HepG2 (cell line): ENCODE results near the gene TBX10. TPM values are rescaled to one million over a fixed set of nuclear protein-coding genes. Genes with fewer than 3 reads are reported as not detected.
"Not testable (repeated sequence)": the region's sequence is repeated elsewhere in the genome, so short reads cannot be mapped to it uniquely, and the experiment has no call there.

ENCODE experiments used
- ATAC-seq: fragments of 200-7000 bp; cut with Tn5 transposase; 3 replicates; pipeline ENCODE4 v1.9.1; 2020; ENCODE audit warnings: mild to moderate bottlenecking, moderate library complexity
- BruUV-seq: library from RNA; stranded (reverse); fragments of 400-500 nt; replicated peaks from 2 replicates; lab custom pipeline; 2021; lab: Mats Ljungman, UMichigan
- CTCF ChIA-PET: fragments of 300-600 bp; formaldehyde crosslinking; extraction: SDS; loops from one replicate; lab custom pipeline; 2021; ENCODE audit warnings: low total read pairs, inconsistent platforms, low intra/inter-chr PET ratio; lab: Yijun Ruan, JAX
- POLR2A ChIA-PET: fragments of 350-600 bp; sonication (Branson Sonifier 250); formaldehyde crosslinking; loops from one replicate; lab custom pipeline; 2020; ENCODE audit warnings: antibody characterized with exemption, inconsistent platforms; lab: Yijun Ruan, JAX
- DNase-seq: peaks from one replicate; pipeline ENCODE4 v3.0.0-alpha.2; 2015; ENCODE audit warnings: low spot score
- FAIRE-seq: peaks from 3 replicates; lab custom pipeline; 2011; peaks lifted over from hg19 to GRCh38; lab: Jason Lieb, UNC
- H2AFZ ChIP-seq: one replicate; pipeline ENCODE4 v1.6.1; 2011; ENCODE audit warnings: low read length, inconsistent platforms
- H3K27ac ChIP-seq: fragments of 300-600 bp; 3 replicates; pipeline ENCODE4 v1.8.0; 2011; ENCODE audit warnings: mixed run types, mild to moderate bottlenecking, mixed read lengths, low read length, inconsistent platforms; ENCODE audit not compliant: insufficient read depth; ENCODE audit errors: extremely low read length
- H3K27me3 ChIP-seq, 2 experiments: fragments of 200-600 bp in 1 of 2; 2 replicates in 1 of 2; 3 replicates in 1 of 2; pipeline versions ENCODE4 v1.6.0 to v1.8.0; 2011; ENCODE audit warnings: low read length in 2 of 2, mild to moderate bottlenecking in 2 of 2, moderate library complexity in 2 of 2, inconsistent platforms in 1 of 2; ENCODE audit not compliant: insufficient read depth in 2 of 2, control insufficient read depth in 1 of 2
- H3K36me3 ChIP-seq, 2 experiments: fragments of 200-600 bp in 1 of 2; replicated peaks in 1 of 2; 2 replicates in 1 of 2; 3 replicates in 1 of 2; pipeline versions ENCODE4 v1.5.1 to v1.8.0; 2011; ENCODE audit warnings: low read length in 2 of 2, inconsistent platforms in 1 of 2; ENCODE audit not compliant: insufficient read depth in 2 of 2, control insufficient read depth in 1 of 2
- H3K4me1 ChIP-seq: 2 replicates; pipeline ENCODE4 v1.5.1; 2012; ENCODE audit warnings: low read length, inconsistent platforms; ENCODE audit not compliant: insufficient read depth
- H3K4me2 ChIP-seq: 2 replicates; pipeline ENCODE4 v1.6.0; 2011; ENCODE audit warnings: low read depth, low read length, inconsistent platforms
- H3K4me3 ChIP-seq, 3 experiments: fragments of 200-600 bp in 1 of 3; sonication (generic), shearing (Covaris generic) in 1 of 3; replicated peaks in 1 of 3; 2 replicates each; pipeline ENCODE4 v1.5.1; 2011 to 2016; ENCODE audit warnings: low read length in 3 of 3, inconsistent platforms in 2 of 3, low read depth in 2 of 3, mild to moderate bottlenecking in 2 of 3, control low read depth in 1 of 3, mixed read lengths in 1 of 3; ENCODE audit not compliant: insufficient read depth in 1 of 3
- H3K79me2 ChIP-seq: one replicate; pipeline ENCODE4 v1.6.1; 2011; ENCODE audit warnings: low read length, inconsistent platforms; ENCODE audit not compliant: insufficient read depth
- H3K9ac ChIP-seq: 2 replicates; pipeline ENCODE4 v1.6.0; 2011; ENCODE audit warnings: mild to moderate bottlenecking, low read depth, low read length, inconsistent platforms; ENCODE audit not compliant: insufficient read depth
- H3K9me3 ChIP-seq: 2 replicates; pipeline ENCODE4 v1.5.1; 2012; ENCODE audit warnings: mild to moderate bottlenecking, low read length
- H4K20me1 ChIP-seq: 2 replicates; pipeline ENCODE4 v1.6.0; 2011; ENCODE audit warnings: inconsistent platforms, mild to moderate bottlenecking, low read length, moderate library complexity; ENCODE audit not compliant: insufficient read depth
- NFYB ChIP-seq: sonication (generic); formaldehyde crosslinking; IDR thresholded peaks from 2 replicates; pipeline ENCODE4 v1.4.0; 2020; ENCODE audit warnings: missing genetic modification reagents
- NFYC ChIP-seq: IDR thresholded peaks from 2 replicates; pipeline ENCODE4 v1.6.1; 2016; ENCODE audit warnings: missing genetic modification reagents, missing compliant biosample characterization
- ZBTB38 ChIP-seq: sonication (generic); formaldehyde crosslinking; IDR thresholded peaks from 2 replicates; pipeline ENCODE4 v1.5.1; 2020; ENCODE audit warnings: mild to moderate bottlenecking, missing genetic modification reagents
- ZNF660 ChIP-seq: sonication (generic); formaldehyde crosslinking; IDR thresholded peaks from 2 replicates; pipeline ENCODE4 v1.5.1; 2020; ENCODE audit warnings: mild to moderate bottlenecking, low read depth, missing genetic modification reagents, borderline replicate concordance
- WGBS: methylation state at CpG from one replicate; pipeline ENCODE4 v1.1.6; 2017; ENCODE audit warnings: low lambda C conversion rate; 5-methylcytosine and 5-hydroxymethylcytosine counted together
- in situ Hi-C: cut with HindIII; loops from 2 replicates; pipeline ENCODE4 v1.10.0; 2017; ENCODE audit warnings: low pct_unique_long_range_greater_than_20kb; ENCODE audit not compliant: extremely low pct_ligation_motif_present
- intact Hi-C: fragments of 100-400 bp; cut with micrococcal nuclease; formaldehyde crosslinking; loops from one replicate; pipeline ENCODE4 v1.10.0; 2022; ENCODE audit not compliant: unreplicated experiment
- polyA plus RNA-seq, 8 experiments: library from polyadenylated mRNA; depleted of rRNA in 3 of 8; stranded (reverse) in 7 of 8; unstranded in 1 of 8; fragments of >200 nt; fragmentation: Illumina TruSeq in 4 of 8; extraction: Trizol in 4 of 8; gene quantifications; 2 replicates each; pipeline versions ENCODE4 v1.2.1 to v1.2.3, GENCODE V29; 2011 to 2016; ENCODE audit warnings: low read depth in 4 of 8, missing spikeins in 1 of 8, mixed read lengths in 1 of 8; ENCODE audit not compliant: insufficient read depth in 1 of 8
- total RNA-seq, 5 experiments: library from RNA; depleted of rRNA; stranded (reverse); fragments of >200 nt; fragmentation: Illumina TruSeq; extraction: Trizol; gene quantifications; 2 replicates each; pipeline ENCODE4 v1.2.3, GENCODE V29; 2016; ENCODE audit warnings: low read depth in 1 of 5

TBX10 gene
- total and polyA plus RNA-seq, 2 of the 13 experiments (the other 11 are each of a cell fraction or from before 2014, with no cell fraction given): 0.27 to 1.7 TPM

GRCh38 chr11:67626970-67627369 is 12.6 kb downstream of the TBX10 start:
- Histone ChIP-seq H3K27ac (no peak overlapping the region), H3K79me2 (no peaks in the 10 kb centered on the region), H3K4me3 (no peak overlapping the region), H3K9ac (no peak overlapping the region), H3K4me1 (peaks cover 45% of the 10 kb centered on the region), H3K9me3 (no peaks in the 10 kb centered on the region), H4K20me1 (no peaks in the 10 kb centered on the region), H2AFZ (no peak overlapping the region), H3K4me2 (no peak overlapping the region), H3K27me3 (no peaks in the 10 kb centered on the region), H3K36me3 (no peaks in the 10 kb centered on the region)
- BruUV-seq: no TSS peak
- 97% methylated on average over 9 of the region's 10 CpGs for WGBS
- intact Hi-C loops: no loop called here
- DNase-seq: no peak
- POLR2A ChIA-PET: interaction anchor here (1.6 kb wide), 1 partner anchor 10 kb away, joined by 5 read pairs; no protein-coding TSS in a partner anchor
- ATAC-seq: no peak
- CTCF ChIA-PET: no interaction called here
- TF ChIP-seq ZNF660 (CRISPR knock-in tag): no peak
- in situ Hi-C loops: no loop called here
- FAIRE-seq: no peak

GRCh38 chr11:67626131-67626833 is 13.3 kb downstream of the TBX10 start:
- POLR2A ChIA-PET: interaction anchor here (1.6 kb wide), 1 partner anchor 9 kb away, joined by 5 read pairs; no protein-coding TSS in a partner anchor
- not testable (repeated sequence) for FAIRE-seq

GRCh38 chr11:67623795-67624194 is 15.8 kb downstream of the TBX10 start:
- BruUV-seq: not testable (repeated sequence)

More at GRCh38 chr11:67626131-67626833, 13.3 kb downstream of the TBX10 start:
- H2AFZ ChIP-seq, intact Hi-C loops, BruUV-seq, DNase-seq, ATAC-seq, H3K9ac ChIP-seq, H3K4me2 ChIP-seq, CTCF ChIA-PET, H3K36me3 ChIP-seq, H3K4me3 ChIP-seq, in situ Hi-C loops, H3K9me3 ChIP-seq, H3K27me3 ChIP-seq, H3K27ac ChIP-seq, H3K79me2 ChIP-seq, H4K20me1 ChIP-seq: not testable (repeated sequence)
- peak; percentile 70 for TF ChIP-seq NFYB (CRISPR knock-in tag)
- TF ChIP-seq NFYC (CRISPR knock-in tag): peak; percentile 64
- 0 out of 2 replicates have a peak, but pooled peaks have one; percentile 22 for TF ChIP-seq ZBTB38 (CRISPR knock-in tag)
- H3K4me1 ChIP-seq: peaks cover 38% of the 10 kb centered on the region
- 94% methylated on average over 9 of the region's 10 CpGs for WGBS

More at GRCh38 chr11:67623795-67624194, 15.8 kb downstream of the TBX10 start:
- WGBS: 100% methylated on average over 1 of the region's 1 CpG
- POLR2A ChIA-PET: interaction anchor here (1.3 kb wide), 1 partner anchor 8 kb away, joined by 5 read pairs; no protein-coding TSS in a partner anchor
- ATAC-seq, H3K36me3 ChIP-seq, FAIRE-seq, H2AFZ ChIP-seq, intact Hi-C loops, H3K27me3 ChIP-seq, H3K9ac ChIP-seq, H3K9me3 ChIP-seq, H3K4me3 ChIP-seq, DNase-seq, H3K27ac ChIP-seq, H3K79me2 ChIP-seq, H4K20me1 ChIP-seq, CTCF ChIA-PET, in situ Hi-C loops: not testable (repeated sequence)
- H3K4me1 ChIP-seq: peaks cover 22% of the 10 kb centered on the region
- H3K4me2 ChIP-seq: 0 out of 2 replicates have a peak overlapping the region, but pooled peaks have one; percentile 9
